HG03175 (cell line): ENCODE results near the gene RPS6KA2.

ENCODE experiments used
- ATAC-seq: cut with Tn5 transposase; IDR thresholded peaks from one replicate; pipeline ENCODE4 v1.9.1; 2021; ENCODE audit warnings: mild to moderate bottlenecking, moderate library complexity; ENCODE audit not compliant: unreplicated experiment

Gene RPS6KA2

GRCh38 chr6:166459272-166459671 lies 167.8 kb downstream of the RPS6KA2 start:
- ATAC-seq, result no peak

DNA sequence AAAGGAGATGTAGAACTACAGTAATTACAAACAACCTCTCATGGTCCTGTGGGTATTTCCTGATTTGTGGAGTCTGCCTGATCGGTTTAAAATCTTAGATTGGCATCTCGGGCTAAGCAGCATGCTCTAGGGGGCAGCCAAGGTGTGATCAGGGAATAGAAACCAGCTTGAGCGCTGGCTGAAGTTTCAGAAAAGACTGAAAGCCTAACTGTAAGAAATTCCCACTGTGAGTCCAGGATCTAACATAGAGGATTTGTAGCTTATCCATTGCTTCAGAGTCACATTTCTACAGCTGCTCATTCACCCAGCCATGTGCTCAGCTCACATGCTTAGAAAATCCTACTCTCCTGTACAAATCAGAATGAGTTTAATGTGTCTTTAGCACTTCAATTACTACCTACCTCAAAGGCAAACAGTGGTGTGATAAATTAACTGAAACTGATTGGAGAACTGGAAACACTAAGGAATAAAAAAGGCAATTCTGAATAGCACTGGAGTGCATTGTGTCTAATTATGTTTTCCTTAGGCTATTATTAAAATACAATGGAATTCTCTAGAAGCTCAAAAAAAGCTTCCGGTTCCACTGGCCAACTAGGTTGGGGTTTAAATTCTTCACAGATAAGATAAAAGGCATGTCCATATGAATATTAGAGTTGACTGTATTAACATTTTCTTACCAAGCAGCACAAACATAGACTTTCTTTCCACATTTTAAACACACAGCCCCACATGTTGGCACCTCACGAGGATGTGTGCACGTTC lies 170.5 kb downstream of the RPS6KA2 start:
- no peak for ATAC-seq

GRCh38 chr6:166454692-166455515 lies 172.1 kb downstream of the RPS6KA2 start:
- no peak for ATAC-seq

DNA sequence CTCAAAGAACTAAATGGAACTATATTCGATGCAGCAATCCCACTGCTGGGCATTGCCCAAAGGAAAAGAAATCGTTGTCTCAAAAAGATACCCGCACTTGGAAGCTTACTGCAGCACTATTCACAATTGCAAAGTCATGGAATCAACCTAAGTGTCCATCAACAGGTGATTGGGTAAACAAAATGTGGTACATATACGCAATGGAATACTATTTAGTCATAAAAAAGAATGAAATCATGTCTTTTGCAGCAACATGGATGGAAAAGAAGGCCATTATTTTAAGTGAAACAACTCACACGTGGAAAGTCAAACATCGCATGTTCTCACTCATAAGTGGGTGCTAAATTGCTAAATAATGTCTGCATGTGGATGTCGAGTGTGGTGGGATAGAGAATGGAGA lies 173.4 kb downstream of the RPS6KA2 start:
- no peak for ATAC-seq

GRCh38 chr6:166450167-166450873 lies 176.7 kb downstream of the RPS6KA2 start:
- ATAC-seq, result no peak

DNA sequence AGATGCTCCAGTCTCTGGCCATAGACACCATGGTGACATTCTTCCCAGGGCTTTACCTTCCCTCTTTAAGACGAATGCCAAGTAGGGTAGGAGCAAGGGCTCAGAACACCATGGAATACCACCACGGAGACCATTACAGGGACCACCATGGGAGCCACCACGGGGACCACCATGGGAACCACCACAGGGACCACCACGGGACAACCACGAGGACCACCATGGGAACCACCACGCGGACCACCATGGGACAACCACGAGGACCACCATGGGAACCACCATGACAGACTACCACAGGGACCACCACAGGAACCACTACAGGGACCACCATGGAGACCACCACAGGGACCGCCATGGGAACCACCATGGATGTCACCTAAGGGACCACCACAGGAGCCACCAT lies 177.4 kb downstream of the RPS6KA2 start:
- ATAC-seq, result no peak

GRCh38 chr6:166449036-166449435 lies 178.0 kb downstream of the RPS6KA2 start:
- ATAC-seq, result no peak

- no peak for ATAC-seq
Observed at GRCh38 chr6:166448432-166448831, 178.6 kb downstream of the RPS6KA2 start.

DNA sequence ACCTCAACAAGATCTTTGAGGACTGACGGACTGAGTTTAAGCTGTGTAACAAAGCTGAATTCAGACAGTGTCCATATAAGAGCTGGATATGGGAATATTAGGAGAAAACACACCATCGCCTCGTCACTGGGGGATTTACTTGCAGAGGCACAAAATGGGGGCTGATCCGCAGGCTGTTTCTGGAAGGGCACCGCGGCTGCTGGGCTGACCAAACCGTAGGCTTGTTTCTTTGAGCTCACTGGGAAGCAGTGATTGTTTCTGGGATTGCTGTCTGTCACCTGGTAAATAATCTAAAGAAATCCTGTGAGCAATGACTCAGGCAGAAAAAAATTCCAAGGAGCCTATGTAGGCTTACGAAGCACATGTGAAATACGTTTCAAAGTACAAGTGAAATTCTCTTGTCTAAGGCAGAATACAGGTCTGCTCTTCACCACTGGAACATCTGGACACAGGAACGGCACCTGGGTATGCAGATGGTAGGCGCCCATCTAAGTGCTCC lies 180.4 kb downstream of the RPS6KA2 start:
- no peak for ATAC-seq

DNA sequence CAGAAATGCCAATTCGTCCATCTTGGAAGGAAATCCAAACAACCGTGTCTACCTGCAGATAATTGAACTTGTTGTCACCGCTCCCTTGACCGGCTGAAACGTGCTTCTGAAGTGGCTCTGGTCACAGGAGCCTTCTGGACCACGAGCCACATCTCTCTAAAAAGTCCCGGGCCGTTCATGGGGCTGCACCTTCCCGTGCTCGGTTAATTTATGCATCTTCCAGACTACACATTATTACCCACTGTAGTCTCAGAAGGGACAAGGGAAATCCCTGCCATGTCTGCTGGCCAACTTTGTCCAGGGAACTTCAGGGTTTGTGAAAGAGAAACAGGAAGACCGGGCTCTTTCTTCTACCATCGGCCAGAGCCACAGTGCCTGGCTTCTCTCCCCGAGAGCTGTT lies 180.9 kb downstream of the RPS6KA2 start:
- ATAC-seq, result no peak

- no peak for ATAC-seq
Observed at GRCh38 chr6:166444446-166444845, 182.6 kb downstream of the RPS6KA2 start.

- ATAC-seq, result no peak
Observed at GRCh38 chr6:166443166-166443565, 183.9 kb downstream of the RPS6KA2 start.

DNA sequence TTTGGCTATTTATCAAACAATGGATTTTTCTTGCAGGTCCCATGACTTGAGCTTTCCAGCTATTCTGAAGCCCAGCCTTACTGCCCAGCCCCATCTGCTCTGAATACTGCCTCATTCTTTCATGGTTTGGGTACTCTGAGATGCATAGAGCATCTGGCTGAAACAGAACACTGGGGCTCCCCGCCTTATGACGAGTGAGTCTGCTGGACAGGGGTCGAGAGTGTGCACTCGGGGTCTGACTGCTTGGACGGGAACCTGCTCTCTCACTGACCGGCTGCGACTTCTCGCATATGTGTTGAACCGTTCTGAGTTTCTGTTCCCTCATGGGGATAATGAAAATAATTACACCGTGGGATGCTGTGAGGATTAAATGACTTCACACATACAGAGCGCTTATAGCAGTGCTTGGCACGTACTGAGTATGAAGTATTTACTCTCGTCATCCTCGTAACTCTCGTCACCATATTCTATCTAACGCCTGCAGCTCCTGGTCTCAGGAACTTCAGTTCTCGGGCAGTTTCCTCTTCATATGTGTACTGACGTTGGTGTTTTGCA lies 184.8 kb downstream of the RPS6KA2 start:
- no peak for ATAC-seq

DNA sequence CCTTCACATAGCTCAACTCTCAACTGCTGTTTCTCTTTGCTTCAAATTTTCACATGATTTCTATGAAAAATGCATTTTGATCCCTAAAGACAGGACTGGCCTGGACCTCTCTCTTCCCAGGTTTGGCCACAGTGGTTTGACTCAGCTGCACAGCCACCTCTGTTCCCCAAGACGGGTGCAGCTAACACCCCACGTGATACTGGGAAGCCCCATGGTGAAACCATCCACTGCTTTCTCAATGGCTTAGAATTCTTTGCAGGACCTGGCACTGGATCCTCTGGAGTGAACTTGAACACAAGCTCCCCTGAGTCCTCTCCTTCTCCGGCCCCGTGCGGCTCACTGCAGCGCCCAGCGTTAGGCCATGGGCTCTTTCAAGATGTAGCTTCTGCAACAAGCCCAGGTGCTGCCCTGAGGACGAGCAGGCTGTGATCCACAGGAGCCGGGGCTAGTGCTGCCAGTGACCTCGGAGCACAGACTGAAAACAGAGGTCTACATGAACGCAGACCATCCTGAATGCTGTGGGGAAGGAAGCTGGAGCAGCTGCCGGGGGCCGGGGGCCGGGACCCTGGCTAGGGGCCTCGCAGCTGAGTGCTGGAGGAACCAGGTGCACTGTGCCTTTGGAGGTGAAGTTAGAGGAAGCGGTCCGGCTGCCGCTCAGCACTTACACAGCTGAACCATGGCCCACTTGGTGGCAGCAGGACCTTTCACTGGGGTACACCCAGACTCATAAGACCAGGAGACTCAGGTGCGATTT lies 185.5 kb downstream of the RPS6KA2 start:
- no peak for ATAC-seq

GRCh38 chr6:166440729-166441128 lies 186.3 kb downstream of the RPS6KA2 start:
- ATAC-seq, result no peak

DNA sequence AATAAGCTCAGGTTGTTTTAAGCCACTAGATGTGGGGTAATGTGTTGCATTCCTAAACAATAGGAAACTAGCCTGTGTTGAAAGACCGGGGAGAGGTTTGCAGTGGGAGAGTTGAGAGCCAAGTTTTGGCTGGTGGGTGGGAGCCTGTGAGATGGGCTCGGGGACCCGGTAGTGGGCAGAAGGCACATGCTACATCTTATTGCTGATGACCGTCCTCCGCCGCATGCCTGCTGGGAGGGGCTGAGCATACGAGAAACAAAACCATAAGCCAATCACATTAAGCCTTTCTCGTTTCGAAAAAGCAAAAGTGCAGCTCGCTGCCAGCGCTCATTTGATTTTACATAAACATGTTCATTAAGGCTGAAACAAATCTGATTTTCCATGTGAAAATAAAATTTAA lies 186.9 kb downstream of the RPS6KA2 start:
- no peak for ATAC-seq

GRCh38 chr6:166439366-166440091 lies 187.5 kb downstream of the RPS6KA2 start:
- no peak for ATAC-seq

- ATAC-seq, result no peak
Observed at GRCh38 chr6:166438211-166438861, 188.7 kb downstream of the RPS6KA2 start.

GRCh38 chr6:166437661-166438060 lies 189.4 kb downstream of the RPS6KA2 start:
- ATAC-seq, result no peak
